Measurements from ENCODE around the gene OPCML. TPM values are rescaled to one million over a fixed set of nuclear protein-coding genes. Genes with fewer than 3 reads are reported as not detected.

OPCML gene
- polyA plus RNA-seq, 1 donor (not counting 4 experiments of a cell fraction or from before 2014, with no cell fraction given), result 0.04 TPM

DNA sequence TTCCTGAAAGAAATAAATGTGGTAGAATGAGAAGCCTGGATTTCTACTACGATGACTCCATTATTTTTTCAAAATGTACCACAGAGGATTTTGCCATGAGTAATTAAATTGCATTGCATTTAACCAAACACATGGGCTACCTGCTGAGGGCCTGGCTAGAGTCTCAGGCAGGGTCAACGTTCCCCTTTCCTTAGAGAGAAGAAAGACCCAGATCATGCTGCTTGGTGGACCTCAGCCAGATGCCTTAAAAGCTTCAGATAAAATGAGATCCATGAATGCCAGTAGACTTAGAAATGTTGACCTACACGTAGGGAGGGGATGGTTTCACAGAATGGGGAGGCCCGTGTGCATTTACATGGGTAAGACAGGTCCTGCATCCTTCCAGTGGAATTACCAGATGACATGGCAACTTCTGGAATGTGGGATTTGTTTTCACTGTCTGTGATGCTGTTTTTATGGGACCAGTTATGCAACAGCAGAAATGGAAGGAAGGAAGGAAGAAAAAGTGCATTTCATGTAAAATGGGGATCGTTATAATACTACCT lies 1092.5 kb downstream of the OPCML start:
- no peaks in the 10 kb centered on the region for H4K20me1 ChIP-seq (ENCODE audit: control insufficient read depth, extremely low read depth, insufficient read depth, low read length)
- dilution Hi-C loops (cut with MboI; ENCODE audit: extremely low pct_ligation_motif_present, low sequenced_read_pairs), result no loop called here
- DNase-seq (ENCODE audit: low read depth, low spot score) (no peak), FAIRE-seq (no peak)
- H3K36me3 ChIP-seq (ENCODE audit: control insufficient read depth in 2 of 2, extremely low read depth in 1 of 2, insufficient read depth in 2 of 2, low read length in 2 of 2), result no peaks in the 10 kb centered on the region
- no peaks in the 10 kb centered on the region for H3K9me1 ChIP-seq (ENCODE audit: control insufficient read depth, extremely low read depth, insufficient read depth, low read length)
- no peaks in the 10 kb centered on the region for H3K79me2 ChIP-seq (ENCODE audit: control insufficient read depth, insufficient read depth, low read length)
- TF ChIP-seq, protein P1, sequence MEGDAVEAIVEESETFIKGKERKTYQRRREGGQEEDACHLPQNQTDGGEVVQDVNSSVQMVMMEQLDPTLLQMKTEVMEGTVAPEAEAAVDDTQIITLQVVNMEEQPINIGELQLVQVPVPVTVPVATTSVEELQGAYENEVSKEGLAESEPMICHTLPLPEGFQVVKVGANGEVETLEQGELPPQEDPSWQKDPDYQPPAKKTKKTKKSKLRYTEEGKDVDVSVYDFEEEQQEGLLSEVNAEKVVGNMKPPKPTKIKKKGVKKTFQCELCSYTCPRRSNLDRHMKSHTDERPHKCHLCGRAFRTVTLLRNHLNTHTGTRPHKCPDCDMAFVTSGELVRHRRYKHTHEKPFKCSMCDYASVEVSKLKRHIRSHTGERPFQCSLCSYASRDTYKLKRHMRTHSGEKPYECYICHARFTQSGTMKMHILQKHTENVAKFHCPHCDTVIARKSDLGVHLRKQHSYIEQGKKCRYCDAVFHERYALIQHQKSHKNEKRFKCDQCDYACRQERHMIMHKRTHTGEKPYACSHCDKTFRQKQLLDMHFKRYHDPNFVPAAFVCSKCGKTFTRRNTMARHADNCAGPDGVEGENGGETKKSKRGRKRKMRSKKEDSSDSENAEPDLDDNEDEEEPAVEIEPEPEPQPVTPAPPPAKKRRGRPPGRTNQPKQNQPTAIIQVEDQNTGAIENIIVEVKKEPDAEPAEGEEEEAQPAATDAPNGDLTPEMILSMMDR (optimal IDR thresholded peaks at IDR 0.05 in 1 of 3, IDR thresholded peaks at IDR 0.05 in 1 of 3, conservative IDR thresholded peaks at IDR 0.05 in 1 of 3; ENCODE audit: extremely low read depth in 1 of 3, insufficient read depth in 2 of 3, low read length in 3 of 3), result no peak
- H3K4me1 ChIP-seq (ENCODE audit: control insufficient read depth, extremely low read depth, insufficient read depth, low read length), result no peaks in the 10 kb centered on the region
- H3K4me3 ChIP-seq (ENCODE audit: control insufficient read depth in 2 of 3, extremely low read depth in 1 of 3, insufficient read depth in 2 of 3, low read depth in 1 of 3, low read length in 3 of 3), result no peak overlapping the region
- H3K27me3 ChIP-seq (ENCODE audit: control insufficient read depth, extremely low read depth, insufficient read depth, low read length), result no peaks in the 10 kb centered on the region
- no peak overlapping the region for H3K4me2 ChIP-seq (ENCODE audit: control insufficient read depth, extremely low read depth, insufficient read depth, low read depth, low read length)
- H3K9ac ChIP-seq (ENCODE audit: control insufficient read depth, extremely low read depth, insufficient read depth, low read length), result no peak overlapping the region
- H3K27ac ChIP-seq (ENCODE audit: control insufficient read depth, insufficient read depth, low read length), result no peak overlapping the region
- H3K9me3 ChIP-seq (ENCODE audit: control insufficient read depth, low read depth, low read length), result peaks cover 5% of the 10 kb centered on the region
- H2AFZ ChIP-seq (ENCODE audit: control insufficient read depth, low read length), result no peak overlapping the region

DNA sequence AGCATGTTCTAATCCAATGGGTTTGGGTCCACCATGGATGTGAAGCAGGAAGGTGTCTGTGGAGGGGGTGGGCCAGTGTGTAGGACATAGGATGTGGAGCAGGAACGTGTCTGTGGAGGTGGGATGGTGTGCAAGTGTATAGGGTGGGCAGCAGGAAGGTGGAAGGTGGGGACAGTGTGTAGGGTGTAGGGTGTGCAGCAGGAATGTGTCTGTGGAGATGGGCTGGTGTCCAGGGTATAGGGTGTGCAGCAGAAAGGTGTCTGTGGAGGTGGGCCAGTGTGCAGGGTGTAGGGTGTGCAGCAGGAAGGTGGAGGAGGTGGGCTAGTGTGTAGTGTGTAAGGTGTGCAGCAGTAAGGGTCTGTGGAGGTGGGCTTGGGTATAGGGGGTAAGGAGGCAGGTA lies 1093.9 kb downstream of the OPCML start:
- TF ChIP-seq, protein P1 (optimal IDR thresholded peaks at IDR 0.05 in 1 of 3, IDR thresholded peaks at IDR 0.05 in 1 of 3, conservative IDR thresholded peaks at IDR 0.05 in 1 of 3; ENCODE audit: extremely low read depth in 1 of 3, insufficient read depth in 2 of 3, low read length in 3 of 3), result no peak
- no peak for TF ChIP-seq EZH2 (IDR thresholded peaks at IDR 0.05; ENCODE audit: low read length)
- no peak for FAIRE-seq
- H3K27ac ChIP-seq (ENCODE audit: control insufficient read depth, insufficient read depth, low read length), result no peak overlapping the region

More for the DNA sequence above, 1093.9 kb downstream of the OPCML start:
- Histone ChIP-seq H3K4me2 (ENCODE audit: control insufficient read depth, extremely low read depth, insufficient read depth, low read depth, low read length) (no peak overlapping the region), H3K9me3 (ENCODE audit: control insufficient read depth, low read depth, low read length) (peaks cover 5% of the 10 kb centered on the region), H3K4me3 (ENCODE audit: control insufficient read depth in 2 of 3, extremely low read depth in 1 of 3, insufficient read depth in 2 of 3, low read depth in 1 of 3, low read length in 3 of 3) (no peak overlapping the region), H3K79me2 (ENCODE audit: control insufficient read depth, insufficient read depth, low read length) (no peaks in the 10 kb centered on the region), H3K9ac (ENCODE audit: control insufficient read depth, extremely low read depth, insufficient read depth, low read length) (no peak overlapping the region), H4K20me1 (ENCODE audit: control insufficient read depth, extremely low read depth, insufficient read depth, low read length) (no peaks in the 10 kb centered on the region), H3K36me3 (ENCODE audit: control insufficient read depth in 2 of 2, extremely low read depth in 1 of 2, insufficient read depth in 2 of 2, low read length in 2 of 2) (no peaks in the 10 kb centered on the region), H3K27me3 (ENCODE audit: control insufficient read depth, extremely low read depth, insufficient read depth, low read length) (no peaks in the 10 kb centered on the region), H3K9me1 (ENCODE audit: control insufficient read depth, extremely low read depth, insufficient read depth, low read length) (no peaks in the 10 kb centered on the region), H2AFZ (ENCODE audit: control insufficient read depth, low read length) (no peak overlapping the region), H3K4me1 (ENCODE audit: control insufficient read depth, extremely low read depth, insufficient read depth, low read length) (no peaks in the 10 kb centered on the region)
- no peak for DNase-seq (ENCODE audit: low read depth, low spot score)
- dilution Hi-C loops (cut with MboI; ENCODE audit: extremely low pct_ligation_motif_present, low sequenced_read_pairs), result no loop called here

Data from keratinocyte (primary cell).